ENCODE results near the gene LRRN3.

LRRN3 gene

DNA sequence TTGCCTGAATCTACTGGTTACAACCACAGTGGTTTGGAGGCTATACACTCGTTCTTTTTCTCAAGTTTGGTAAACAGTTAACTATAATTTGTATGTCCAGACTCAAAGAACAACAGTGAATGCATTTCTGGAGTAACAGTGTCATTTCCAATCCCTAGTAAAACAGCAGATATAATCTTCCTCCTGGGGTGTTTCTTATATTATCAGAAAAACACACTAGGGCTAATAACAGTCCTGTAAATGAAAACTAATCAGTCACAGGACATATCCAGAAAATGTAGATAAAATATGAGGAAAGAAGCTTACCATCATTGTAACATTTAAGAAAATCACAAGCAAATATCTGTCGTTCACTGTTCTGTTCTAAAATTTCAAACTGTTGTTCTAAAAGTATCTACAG is 82.6 kb downstream of the LRRN3 start:
- DNase-seq: no peak

DNA sequence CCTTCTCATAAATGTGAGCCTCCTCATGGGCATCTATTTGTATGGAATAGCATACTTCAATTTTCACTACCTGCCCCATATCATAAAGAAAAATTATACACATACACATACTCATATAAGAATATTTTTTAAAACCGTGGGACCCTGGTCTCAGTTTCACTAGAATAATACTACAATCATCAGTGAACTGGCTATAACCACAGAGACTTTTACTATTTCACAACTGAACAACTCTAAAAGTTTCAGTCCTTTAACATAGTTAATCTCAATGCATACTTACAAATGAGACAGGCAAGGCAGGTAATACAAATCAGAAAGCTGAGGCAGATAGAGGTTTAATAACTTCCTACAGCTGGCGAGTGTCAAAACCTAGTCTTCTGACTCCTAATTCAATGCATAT is 83.1 kb downstream of the LRRN3 start:
- no peak for DNase-seq

DNA sequence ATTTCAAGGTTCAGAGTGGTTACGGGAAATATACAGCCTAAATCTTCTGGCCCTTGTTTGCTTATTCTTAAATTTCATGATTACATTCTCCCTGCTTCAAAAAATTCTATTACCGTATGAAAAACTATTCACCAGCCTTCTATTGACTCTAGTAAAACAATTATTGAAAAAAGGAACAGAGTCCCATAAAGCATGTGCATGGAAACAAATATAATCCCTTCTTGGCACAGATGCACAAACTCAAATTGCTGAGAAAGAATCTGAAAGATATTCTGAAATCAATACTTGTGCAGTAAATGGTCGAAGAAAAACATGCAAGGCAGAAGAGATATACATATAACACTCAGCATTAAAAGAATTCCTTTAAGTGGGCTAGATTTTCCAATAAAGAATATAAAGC is 83.6 kb downstream of the LRRN3 start:
- DNase-seq: no peak
